ENCODE data around the gene COL9A3.

DNA sequence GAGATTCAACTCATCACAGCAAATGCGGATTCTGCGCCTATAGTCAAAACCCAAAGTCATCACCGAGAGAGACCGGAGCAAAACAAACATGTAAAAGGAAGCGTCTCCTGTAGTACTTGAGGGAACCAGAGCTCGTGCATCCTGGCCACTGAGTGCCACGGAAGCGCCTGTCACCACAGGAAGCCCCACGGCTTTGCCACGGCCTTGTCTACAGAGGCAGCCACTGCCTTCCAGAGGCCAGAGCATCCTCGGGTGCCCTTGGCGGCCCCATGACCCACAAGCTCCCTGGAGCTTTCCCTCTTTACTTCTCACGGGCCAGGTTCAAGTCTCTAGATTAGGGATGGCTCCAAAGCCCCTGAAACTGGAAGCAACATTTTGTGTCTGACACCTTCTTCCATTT is 37.3 kb downstream of the COL9A3 start:
- TF ChIP-seq POLR2AphosphoS5 (IDR thresholded peaks at IDR 0.05; ENCODE audit: low read depth, low read length) (no peak), TAF1 (IDR thresholded peaks at IDR 0.05; ENCODE audit: low read depth, low read length) (no peak), POLR2A (IDR thresholded peaks at IDR 0.05; ENCODE audit: low read depth, low read length) (no peak), SPI1 (IDR thresholded peaks at IDR 0.05; ENCODE audit: low read depth, low read length) (no peak)

All from GM12891 (cell line).